ENCODE data around the gene DOCK2. TPM values are rescaled to one million over a fixed set of nuclear protein-coding genes. Genes with fewer than 3 reads are reported as not detected.
"Not testable (repeated sequence)": the region's sequence is repeated elsewhere in the genome, so short reads cannot be mapped to it uniquely, and the experiment has no call there.

DOCK2 gene
- total RNA-seq, 1 donor from 2014 or later = 7.5 TPM

GRCh38 chr5:169706758-169707450 is 69.8 kb downstream of the DOCK2 start:
- intact Hi-C loops (cut with micrococcal nuclease) = no loop called here
- ATAC-seq (no peak), DNase-seq (no peak)

- intact Hi-C loops (cut with micrococcal nuclease) = no loop called here
- ATAC-seq = no peak
Measured at GRCh38 chr5:169707686-169708085, 70.6 kb downstream of the DOCK2 start.

GRCh38 chr5:169710675-169711074 is 73.6 kb downstream of the DOCK2 start:
- intact Hi-C loops (cut with micrococcal nuclease) = no loop called here
- DNase-seq (no peak), ATAC-seq (no peak)

More at GRCh38 chr5:169707686-169708085, 70.6 kb downstream of the DOCK2 start:
- no peak for DNase-seq

GRCh38 chr5:169711551-169712225 is 74.6 kb downstream of the DOCK2 start:
- ATAC-seq = no peak

GRCh38 chr5:169712428-169712827 is 75.4 kb downstream of the DOCK2 start:
- no peak for DNase-seq
- intact Hi-C loops (cut with micrococcal nuclease) = no loop called here
- ATAC-seq = no peak

More at GRCh38 chr5:169711551-169712225, 74.6 kb downstream of the DOCK2 start:
- intact Hi-C loops (cut with micrococcal nuclease) = no loop called here
- DNase-seq = no peak

- intact Hi-C loops (cut with micrococcal nuclease) = no loop called here
- DNase-seq (no peak), ATAC-seq (no peak)
Measured at GRCh38 chr5:169716287-169716686, 79.2 kb downstream of the DOCK2 start.

GRCh38 chr5:169717288-169717687 is 80.2 kb downstream of the DOCK2 start:
- intact Hi-C loops (cut with micrococcal nuclease) = no loop called here
- no peak for DNase-seq
- ATAC-seq = no peak

- intact Hi-C loops (cut with micrococcal nuclease) = no loop called here
- DNase-seq = no peak
- no peak for ATAC-seq
Measured at GRCh38 chr5:169719360-169720314, 82.6 kb downstream of the DOCK2 start.

- ATAC-seq = no peak
- intact Hi-C loops (cut with micrococcal nuclease) = no loop called here
- DNase-seq = no peak
Measured at GRCh38 chr5:169721771-169722170, 84.7 kb downstream of the DOCK2 start.

- intact Hi-C loops (cut with micrococcal nuclease) = no loop called here
- DNase-seq = no peak
- no peak for ATAC-seq
Measured at GRCh38 chr5:169723103-169723831, 86.2 kb downstream of the DOCK2 start.

GRCh38 chr5:169724303-169725087 is 87.4 kb downstream of the DOCK2 start:
- DNase-seq (no peak), ATAC-seq (no peak)

GRCh38 chr5:169725665-169726064 is 88.6 kb downstream of the DOCK2 start:
- DNase-seq; intact Hi-C loops (cut with micrococcal nuclease); ATAC-seq: not testable (repeated sequence)

More at GRCh38 chr5:169724303-169725087, 87.4 kb downstream of the DOCK2 start:
- intact Hi-C loops (cut with micrococcal nuclease) = no loop called here

GRCh38 chr5:169728418-169728817 is 91.3 kb downstream of the DOCK2 start:
- DNase-seq (no peak), ATAC-seq (no peak)
- intact Hi-C loops (cut with micrococcal nuclease) = no loop called here

GRCh38 chr5:169731221-169731620 is 94.1 kb downstream of the DOCK2 start:
- ATAC-seq (no peak), DNase-seq (no peak)
- intact Hi-C loops (cut with micrococcal nuclease) = no loop called here

GRCh38 chr5:169732841-169733240 is 95.8 kb downstream of the DOCK2 start:
- intact Hi-C loops (cut with micrococcal nuclease) = no loop called here
- ATAC-seq = no peak

GRCh38 chr5:169735913-169736312 is 98.8 kb downstream of the DOCK2 start:
- ATAC-seq (no peak), DNase-seq (no peak)
- intact Hi-C loops (cut with micrococcal nuclease) = no loop called here

More at GRCh38 chr5:169732841-169733240, 95.8 kb downstream of the DOCK2 start:
- no peak for DNase-seq

GRCh38 chr5:169736653-169737052 is 99.6 kb downstream of the DOCK2 start:
- no peak for DNase-seq
- intact Hi-C loops (cut with micrococcal nuclease) = no loop called here
- no peak for ATAC-seq

GRCh38 chr5:169740435-169740834 is 103.4 kb downstream of the DOCK2 start:
- DNase-seq = no peak
- intact Hi-C loops (cut with micrococcal nuclease) = no loop called here
- no peak for ATAC-seq
